ENCODE data around the gene KCTD6. TPM values are rescaled to one million over a fixed set of nuclear protein-coding genes. Genes with fewer than 3 reads are reported as not detected.

KCTD6 gene
- total and polyA plus RNA-seq, 7 experiments from 2014 or later = 4.1 to 14.2 (median 10.3) TPM

GRCh38 chr3:58463942-58464271 is 28.0 kb upstream of the KCTD6 start:
- DNase-seq (no peak), ATAC-seq (no peak)
- Histone ChIP-seq H3K36me3 (ENCODE audit: control insufficient read depth in 2 of 3, insufficient read depth in 3 of 3, low read length in 3 of 3) (no peaks in the 10 kb centered on the region), H3K4me3 (ENCODE audit: low read length) (no peak overlapping the region), H3K27ac (ENCODE audit: low read depth, low read length) (no peak overlapping the region), H3K9me3 (ENCODE audit: control insufficient read depth in 2 of 3, low read length in 3 of 3) (no peaks in the 10 kb centered on the region), H3K27me3 (ENCODE audit: control insufficient read depth in 2 of 2, insufficient read depth in 2 of 2, low read length in 2 of 2) (no peaks in the 10 kb centered on the region), H3K4me1 (ENCODE audit: control insufficient read depth in 2 of 2, insufficient read depth in 2 of 2, low read length in 2 of 2) (peaks cover 4 to 7% of the 10 kb centered on the region in 2 donors)
- Mint-ChIP-seq H3K4me3 (peak overlapping the region in 5 of 10 donors; percentile 44 to 65 (median 54)), H3K27ac (no peak overlapping the region), H3K36me3 (no peaks in the 10 kb centered on the region), H3K4me1 (peaks cover 0 to 14% (median 6%) of the 10 kb centered on the region in 7 donors), H3K9me3 (peaks cover 0 to 1% (median 0%) of the 10 kb centered on the region in 11 donors), H3K27me3 (peaks cover 0 to 7% (median 0%) of the 10 kb centered on the region in 5 donors)
- ChIA-PET POLR2A (interaction anchor here (1.1 kb wide), 1 partner anchor 158 kb away, joined by 3 read pairs; the partner anchor contains the start of genes HTD2 and RPP14), CTCF (interaction anchor here (0.8 to 1.3 kb wide), 7 partner anchors 9 to 166 kb away, joined by 3 to 4 read pairs (median 3); partner anchors contain the start of genes HTD2, PDHB and RPP14)
- intact Hi-C loops (cut with micrococcal nuclease) = loop anchor here (1.0 to 2.0 kb wide), 5 partner anchors 7 to 166 kb away; partner anchors contain the start of gene PDHB (in 1 of the 2)

GRCh38 chr3:58464866-58465265 is 27.0 kb upstream of the KCTD6 start:
- Mint-ChIP-seq H3K27me3 (peaks cover 0 to 7% (median 0%) of the 10 kb centered on the region in 5 donors), H3K27ac (no peak overlapping the region), H3K4me3 (no peak overlapping the region), H3K4me1 (peaks cover 0 to 20% (median 6%) of the 10 kb centered on the region in 7 donors), H3K9me3 (no peaks in the 10 kb centered on the region), H3K36me3 (no peaks in the 10 kb centered on the region)
- H3K4me1 ChIP-seq (ENCODE audit: control insufficient read depth in 2 of 2, insufficient read depth in 2 of 2, low read length in 2 of 2) = peaks cover 4 to 7% of the 10 kb centered on the region in 2 donors
- H3K27ac ChIP-seq (ENCODE audit: low read depth, low read length) = no peak overlapping the region
- no peak for ATAC-seq
- ChIA-PET POLR2A (no interaction called here), CTCF (no interaction called here)
- H3K27me3 ChIP-seq (ENCODE audit: control insufficient read depth in 2 of 2, insufficient read depth in 2 of 2, low read length in 2 of 2) = no peaks in the 10 kb centered on the region
- intact Hi-C loops (cut with micrococcal nuclease) = no loop called here
- no peaks in the 10 kb centered on the region for H3K9me3 ChIP-seq (ENCODE audit: control insufficient read depth in 2 of 3, low read length in 3 of 3)
- no peak for DNase-seq
- no peaks in the 10 kb centered on the region for H3K36me3 ChIP-seq (ENCODE audit: control insufficient read depth in 2 of 3, insufficient read depth in 3 of 3, low read length in 3 of 3)
- no peak overlapping the region for H3K4me3 ChIP-seq (ENCODE audit: low read length)

GRCh38 chr3:58466899-58467563 is 24.9 kb upstream of the KCTD6 start:
- CTCF ChIA-PET = no interaction called here
- intact Hi-C loops (cut with micrococcal nuclease) = no loop called here
- Mint-ChIP-seq H3K9me3 (peaks cover 0 to 1% (median 0%) of the 10 kb centered on the region in 11 donors), H3K4me1 (peaks cover 4 to 41% (median 13%) of the 10 kb centered on the region in 7 donors), H3K27me3 (peaks cover 0 to 7% (median 0%) of the 10 kb centered on the region in 5 donors), H3K27ac (no peak overlapping the region), H3K36me3 (no peaks in the 10 kb centered on the region), H3K4me3 (no peak overlapping the region)
- H3K36me3 ChIP-seq (ENCODE audit: control insufficient read depth in 2 of 3, insufficient read depth in 3 of 3, low read length in 3 of 3) = no peaks in the 10 kb centered on the region
- no peaks in the 10 kb centered on the region for H3K9me3 ChIP-seq (ENCODE audit: control insufficient read depth in 2 of 3, low read length in 3 of 3)
- no peaks in the 10 kb centered on the region for H3K27me3 ChIP-seq (ENCODE audit: control insufficient read depth in 2 of 2, insufficient read depth in 2 of 2, low read length in 2 of 2)
- DNase-seq (no peak), ATAC-seq (no peak)
- POLR2A ChIA-PET = no interaction called here
- no peak overlapping the region for H3K27ac ChIP-seq (ENCODE audit: low read depth, low read length)
- H3K4me1 ChIP-seq (ENCODE audit: control insufficient read depth in 2 of 2, insufficient read depth in 2 of 2, low read length in 2 of 2) = peaks cover 7 to 22% of the 10 kb centered on the region in 2 donors
- H3K4me3 ChIP-seq (ENCODE audit: low read length) = no peak overlapping the region

- Histone ChIP-seq H3K27me3 (ENCODE audit: control insufficient read depth in 2 of 2, insufficient read depth in 2 of 2, low read length in 2 of 2) (no peaks in the 10 kb centered on the region), H3K9me3 (ENCODE audit: control insufficient read depth in 2 of 3, low read length in 3 of 3) (no peaks in the 10 kb centered on the region), H3K27ac (ENCODE audit: low read depth, low read length) (no peak overlapping the region), H3K4me3 (ENCODE audit: low read length) (no peak overlapping the region), H3K4me1 (ENCODE audit: control insufficient read depth in 2 of 2, insufficient read depth in 2 of 2, low read length in 2 of 2) (peaks cover 0 to 26% of the 10 kb centered on the region in 2 donors), H3K36me3 (ENCODE audit: control insufficient read depth in 2 of 3, insufficient read depth in 3 of 3, low read length in 3 of 3) (no peaks in the 10 kb centered on the region)
- intact Hi-C loops (cut with micrococcal nuclease) = no loop called here
- H3K4me1 Mint-ChIP-seq = peaks cover 5 to 51% (median 9%) of the 10 kb centered on the region in 7 donors
- peaks cover 0 to 2% (median 0%) of the 10 kb centered on the region in 5 donors for H3K27me3 Mint-ChIP-seq
- peaks cover 0 to 1% (median 0%) of the 10 kb centered on the region in 11 donors for H3K9me3 Mint-ChIP-seq
- no peak for ATAC-seq
- DNase-seq = no peak
- peaks cover 0 to 7% (median 0%) of the 10 kb centered on the region in 5 donors for H3K36me3 Mint-ChIP-seq
- no peak overlapping the region for H3K4me3 Mint-ChIP-seq
- ChIA-PET CTCF (no interaction called here), POLR2A (interaction anchor here (0.7 kb wide), 1 partner anchor 1243 kb away, joined by 4 read pairs; no protein-coding TSS in a partner anchor)
- H3K27ac Mint-ChIP-seq = peak overlapping the region in 1 of 9 donors; percentile 47
These were observed 22.8 kb upstream of the KCTD6 start for GRCh38 chr3:58469096-58469495.

GRCh38 chr3:58470363-58471024 is 21.4 kb upstream of the KCTD6 start:
- Mint-ChIP-seq H3K27ac (peak overlapping the region in 4 of 9 donors; percentile 67 to 89 (median 74)), H3K4me3 (peak overlapping the region in 1 of 10 donors; percentile 64), H3K27me3 (peaks cover 0 to 2% (median 0%) of the 10 kb centered on the region in 5 donors), H3K36me3 (peaks cover 0 to 8% (median 0%) of the 10 kb centered on the region in 5 donors), H3K9me3 (peaks cover 0 to 1% (median 0%) of the 10 kb centered on the region in 11 donors), H3K4me1 (peaks cover 5 to 64% (median 22%) of the 10 kb centered on the region in 7 donors)
- H3K36me3 ChIP-seq (ENCODE audit: control insufficient read depth in 2 of 3, insufficient read depth in 3 of 3, low read length in 3 of 3) = no peaks in the 10 kb centered on the region
- H3K4me3 ChIP-seq (ENCODE audit: low read length) = no peak overlapping the region
- DNase-seq = no peak
- H3K27me3 ChIP-seq (ENCODE audit: control insufficient read depth in 2 of 2, insufficient read depth in 2 of 2, low read length in 2 of 2) = no peaks in the 10 kb centered on the region
- H3K27ac ChIP-seq (ENCODE audit: low read depth, low read length) = no peak overlapping the region
- ChIA-PET POLR2A (interaction anchor here (1.0 kb wide), 1 partner anchor 21 kb away, joined by 3 read pairs; the partner anchor contains the start of gene KCTD6), CTCF (no interaction called here)
- ATAC-seq = no peak
- intact Hi-C loops (cut with micrococcal nuclease) = loop anchor here in 1 of 2 donors (1.0 to 5.0 kb wide), 4 partner anchors 7 to 138 kb away; partner anchors contain the start of genes PDHB and PXK
- H3K4me1 ChIP-seq (ENCODE audit: control insufficient read depth in 2 of 2, insufficient read depth in 2 of 2, low read length in 2 of 2) = peaks cover 0 to 28% of the 10 kb centered on the region in 2 donors
- H3K9me3 ChIP-seq (ENCODE audit: control insufficient read depth in 2 of 3, low read length in 3 of 3) = no peaks in the 10 kb centered on the region

GRCh38 chr3:58471025-58471887 is 20.6 kb upstream of the KCTD6 start:
- Mint-ChIP-seq H3K36me3 (peaks cover 0 to 8% (median 0%) of the 10 kb centered on the region in 5 donors), H3K9me3 (peaks cover 0 to 1% (median 0%) of the 10 kb centered on the region in 11 donors), H3K4me1 (peaks cover 5 to 64% (median 22%) of the 10 kb centered on the region in 7 donors), H3K27me3 (peaks cover 0 to 2% (median 0%) of the 10 kb centered on the region in 5 donors), H3K4me3 (peak overlapping the region in 2 of 10 donors; percentile 5 to 64), H3K27ac (peak overlapping the region in 5 of 9 donors; percentile 53 to 89 (median 74))
- DNase-seq (peak in 1 of 9 donors; percentile 60), ATAC-seq (peak; percentile 93)
- Histone ChIP-seq H3K27me3 (ENCODE audit: control insufficient read depth in 2 of 2, insufficient read depth in 2 of 2, low read length in 2 of 2) (no peaks in the 10 kb centered on the region), H3K27ac (ENCODE audit: low read depth, low read length) (no peak overlapping the region), H3K4me3 (ENCODE audit: low read length) (peak overlapping the region; percentile 19), H3K4me1 (ENCODE audit: control insufficient read depth in 2 of 2, insufficient read depth in 2 of 2, low read length in 2 of 2) (peaks cover 0 to 28% of the 10 kb centered on the region in 2 donors), H3K9me3 (ENCODE audit: control insufficient read depth in 2 of 3, low read length in 3 of 3) (no peaks in the 10 kb centered on the region), H3K36me3 (ENCODE audit: control insufficient read depth in 2 of 3, insufficient read depth in 3 of 3, low read length in 3 of 3) (no peaks in the 10 kb centered on the region)
- ChIA-PET POLR2A (interaction anchor here (0.6 to 0.9 kb wide), 2 partner anchors 40 to 41 kb away, joined by 3 to 4 read pairs; no protein-coding TSS in a partner anchor), CTCF (interaction anchor here (0.6 kb wide), 1 partner anchor 12 kb away, joined by 3 read pairs; no protein-coding TSS in a partner anchor)
- intact Hi-C loops (cut with micrococcal nuclease) = loop anchor here in 1 of 2 donors (1.0 to 5.0 kb wide), 4 partner anchors 8 to 139 kb away; partner anchors contain the start of genes PDHB and PXK
